ENCODE results near the gene CDK19. TPM values are rescaled to one million over a fixed set of nuclear protein-coding genes. Genes with fewer than 3 reads are reported as not detected.
"Not testable (repeated sequence)": the region's sequence is repeated elsewhere in the genome, so short reads cannot be mapped to it uniquely, and the experiment has no call there.

The CDK19 gene
- total RNA-seq, 2 experiments from 2014 or later, result 18.2 to 18.4 TPM

DNA sequence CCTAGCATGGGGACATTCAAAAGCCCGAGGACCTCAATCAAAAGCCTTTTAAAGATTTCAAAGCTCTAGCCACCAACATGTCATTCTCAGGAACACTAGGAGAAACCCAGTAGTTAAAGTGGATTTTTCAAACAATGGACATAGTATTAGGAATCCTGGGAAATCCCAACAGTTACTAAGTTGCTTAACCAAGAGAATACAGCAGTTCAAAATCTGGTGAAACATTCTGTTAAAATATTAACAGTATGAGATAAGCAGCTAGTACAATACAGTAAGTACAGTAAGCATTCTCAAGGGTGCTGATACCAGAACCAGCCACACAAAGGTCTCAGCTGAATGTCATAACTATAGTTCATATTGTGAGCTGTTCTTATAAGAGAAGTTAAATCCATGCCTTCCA is 68.6 kb downstream of the CDK19 start:
- ChIA-PET POLR2A (no interaction called here), CTCF (no interaction called here)
- H3K27ac Mint-ChIP-seq, result no peak overlapping the region
- H3K4me3 Mint-ChIP-seq, result no peak overlapping the region
- H3K36me3 Mint-ChIP-seq, result peaks cover 23% of the 10 kb centered on the region
- peaks cover 16% of the 10 kb centered on the region for H3K9me3 Mint-ChIP-seq
- H3K27me3 Mint-ChIP-seq, result no peaks in the 10 kb centered on the region
- H3K4me1 Mint-ChIP-seq (ENCODE audit: low read depth), result no peaks in the 10 kb centered on the region
- no peak for DNase-seq
- intact Hi-C loops (cut with micrococcal nuclease), result no loop called here

DNA sequence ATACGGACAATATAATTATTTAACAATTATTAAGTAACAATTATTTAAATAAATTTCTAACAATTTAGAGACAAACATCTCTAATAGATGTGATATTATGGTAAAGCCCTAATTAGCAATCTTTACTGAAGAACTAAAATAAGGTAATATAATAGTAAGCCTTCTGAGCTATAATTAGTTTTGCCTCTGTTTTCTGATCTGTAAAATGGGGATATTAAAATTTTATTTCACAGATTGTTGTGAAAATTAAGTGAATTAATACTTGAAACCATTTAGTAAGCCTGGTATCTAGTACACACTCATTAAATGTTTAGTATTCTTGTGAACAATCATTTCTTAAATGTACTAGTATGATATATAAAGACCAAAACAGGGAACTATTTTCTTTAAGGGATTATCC is 70.3 kb downstream of the CDK19 start:
- Mint-ChIP-seq H3K9me3 (peaks cover 26% of the 10 kb centered on the region), H3K27ac (no peak overlapping the region), H3K4me1 (ENCODE audit: low read depth) (no peaks in the 10 kb centered on the region), H3K4me3 (no peak overlapping the region), H3K36me3 (peaks cover 36% of the 10 kb centered on the region), H3K27me3 (no peaks in the 10 kb centered on the region)
- DNase-seq, result no peak
- intact Hi-C loops (cut with micrococcal nuclease), result no loop called here
- POLR2A ChIA-PET, result interaction anchor here (0.7 kb wide), 1 partner anchor 9 kb away, joined by 3 read pairs; no protein-coding TSS in a partner anchor
- CTCF ChIA-PET, result interaction anchor here (0.7 kb wide), 1 partner anchor 111 kb away, joined by 3 read pairs; no protein-coding TSS in a partner anchor

- DNase-seq; intact Hi-C loops (cut with micrococcal nuclease); H3K4me3 Mint-ChIP-seq; H3K27me3 Mint-ChIP-seq; H3K4me1 Mint-ChIP-seq (ENCODE audit: low read depth); H3K27ac Mint-ChIP-seq; CTCF ChIA-PET; POLR2A ChIA-PET: not testable (repeated sequence)
- peaks cover 26% of the 10 kb centered on the region for H3K9me3 Mint-ChIP-seq
- H3K36me3 Mint-ChIP-seq, result peaks cover 39% of the 10 kb centered on the region
Observed at GRCh38 chr6:110742552-110742951, 72.7 kb downstream of the CDK19 start.

- Mint-ChIP-seq H3K36me3 (peaks cover 39% of the 10 kb centered on the region), H3K27ac (no peak overlapping the region)
Observed at GRCh38 chr6:110741517-110741916, 73.8 kb downstream of the CDK19 start.

DNA sequence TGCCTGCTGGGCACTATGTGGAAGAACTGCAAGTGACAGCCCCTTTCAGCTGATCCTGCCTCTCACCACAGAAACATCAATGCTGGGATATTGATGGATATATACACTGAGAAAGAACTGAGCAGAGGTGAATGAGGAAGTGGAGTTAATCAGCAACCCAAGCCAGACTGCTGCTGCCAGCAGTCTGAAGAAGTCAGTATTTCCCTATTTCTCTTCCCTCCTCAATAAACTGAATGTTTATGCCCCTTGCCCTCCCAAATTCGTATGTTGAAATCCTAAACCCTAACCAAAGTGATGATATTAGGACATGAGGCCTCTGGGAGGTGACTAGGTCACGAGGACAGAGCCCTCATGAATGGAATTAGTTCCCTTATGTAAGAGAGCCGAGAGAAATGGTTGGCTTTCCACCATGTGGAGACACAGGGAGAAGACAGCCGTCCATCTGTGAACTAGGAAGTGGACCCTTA is 76.3 kb downstream of the CDK19 start:
- POLR2A ChIA-PET, result no interaction called here
- H3K27me3 Mint-ChIP-seq, result no peaks in the 10 kb centered on the region
- peaks cover 26% of the 10 kb centered on the region for H3K9me3 Mint-ChIP-seq
- no peak overlapping the region for H3K27ac Mint-ChIP-seq
- no peak overlapping the region for H3K4me3 Mint-ChIP-seq
- peaks cover 3% of the 10 kb centered on the region for H3K4me1 Mint-ChIP-seq (ENCODE audit: low read depth)
- no peak for DNase-seq
- intact Hi-C loops (cut with micrococcal nuclease), result no loop called here
- H3K36me3 Mint-ChIP-seq, result peaks cover 35% of the 10 kb centered on the region
- CTCF ChIA-PET, result no interaction called here

More at GRCh38 chr6:110741517-110741916, 73.8 kb downstream of the CDK19 start:
- ChIA-PET CTCF (no interaction called here), POLR2A (interaction anchor here (1.0 kb wide), 1 partner anchor 133 kb away, joined by 3 read pairs; the partner anchor contains the start of gene AMD1)
- H3K4me3 Mint-ChIP-seq, result no peak overlapping the region
- DNase-seq, result no peak
- intact Hi-C loops (cut with micrococcal nuclease), result no loop called here
- H3K4me1 Mint-ChIP-seq (ENCODE audit: low read depth), result peaks cover 3% of the 10 kb centered on the region
- peaks cover 26% of the 10 kb centered on the region for H3K9me3 Mint-ChIP-seq
- no peaks in the 10 kb centered on the region for H3K27me3 Mint-ChIP-seq

DNA sequence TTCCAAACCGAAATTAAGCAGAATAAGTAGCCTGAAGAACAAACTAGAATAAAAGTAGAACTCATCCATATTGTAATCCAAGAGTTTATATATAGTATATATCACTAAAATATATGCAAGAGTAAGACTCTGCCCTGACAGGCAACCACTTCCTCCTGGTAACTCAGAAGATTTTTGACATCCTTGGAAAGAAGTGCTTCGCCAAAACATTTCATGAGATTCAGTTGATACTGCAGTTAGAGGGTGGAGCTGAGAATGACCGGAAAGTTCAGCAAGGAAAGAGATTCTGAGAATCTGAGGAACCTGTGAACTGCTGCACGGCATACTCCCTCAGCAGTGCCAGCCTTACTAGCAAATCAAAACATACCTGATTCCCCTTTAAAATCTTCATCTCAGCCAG is 79.6 kb downstream of the CDK19 start:
- H3K36me3 Mint-ChIP-seq, result peaks cover 9% of the 10 kb centered on the region
- peaks cover 3% of the 10 kb centered on the region for H3K4me1 Mint-ChIP-seq (ENCODE audit: low read depth)
- H3K9me3 Mint-ChIP-seq, result peaks cover 3% of the 10 kb centered on the region
- no peaks in the 10 kb centered on the region for H3K27me3 Mint-ChIP-seq
- no peak for DNase-seq
- no peak overlapping the region for H3K27ac Mint-ChIP-seq
- H3K4me3 Mint-ChIP-seq, result no peak overlapping the region
- ChIA-PET CTCF (no interaction called here), POLR2A (no interaction called here)
- intact Hi-C loops (cut with micrococcal nuclease), result no loop called here

GRCh38 chr6:110731898-110732297 is 83.4 kb downstream of the CDK19 start:
- intact Hi-C loops (cut with micrococcal nuclease), result no loop called here
- ChIA-PET CTCF (interaction anchor here (1.0 to 1.9 kb wide), 2 partner anchors 50 to 217 kb away, joined by 3 to 4 read pairs; no protein-coding TSS in a partner anchor), POLR2A (no interaction called here)
- H3K4me3 Mint-ChIP-seq, result no peak overlapping the region
- H3K36me3 Mint-ChIP-seq, result peaks cover 2% of the 10 kb centered on the region
- no peaks in the 10 kb centered on the region for H3K27me3 Mint-ChIP-seq
- DNase-seq, result no peak
- no peak overlapping the region for H3K27ac Mint-ChIP-seq
- H3K9me3 Mint-ChIP-seq, result no peaks in the 10 kb centered on the region
- H3K4me1 Mint-ChIP-seq (ENCODE audit: low read depth), result no peaks in the 10 kb centered on the region

DNA sequence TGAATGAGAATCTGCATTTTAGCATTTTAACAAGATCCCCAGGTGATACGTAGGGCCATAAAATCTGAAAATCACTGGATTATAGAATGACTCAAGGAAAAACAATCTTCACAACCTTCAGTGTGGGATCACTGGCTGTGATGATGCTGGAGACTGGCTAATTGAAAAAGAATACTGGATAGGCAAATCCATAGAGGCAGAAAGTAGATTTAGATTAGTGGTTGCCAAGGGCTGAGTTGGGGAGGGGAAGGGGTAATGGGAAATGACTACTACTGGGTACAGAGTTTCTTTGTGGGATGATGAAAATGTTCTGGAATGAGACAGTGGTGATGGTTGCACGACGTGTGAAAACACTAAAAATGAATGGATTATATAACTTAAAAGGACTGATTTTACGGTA is 84.1 kb downstream of the CDK19 start:
- no peaks in the 10 kb centered on the region for H3K27me3 Mint-ChIP-seq
- no peaks in the 10 kb centered on the region for H3K4me1 Mint-ChIP-seq (ENCODE audit: low read depth)
- H3K27ac Mint-ChIP-seq, result no peak overlapping the region
- peaks cover 2% of the 10 kb centered on the region for H3K36me3 Mint-ChIP-seq
- intact Hi-C loops (cut with micrococcal nuclease), result no loop called here
- ChIA-PET CTCF (interaction anchor here (1.3 to 1.9 kb wide), 2 partner anchors 44 to 49 kb away, joined by 3 to 4 read pairs; no protein-coding TSS in a partner anchor), POLR2A (no interaction called here)
- no peak overlapping the region for H3K4me3 Mint-ChIP-seq
- no peaks in the 10 kb centered on the region for H3K9me3 Mint-ChIP-seq
- DNase-seq, result no peak

DNA sequence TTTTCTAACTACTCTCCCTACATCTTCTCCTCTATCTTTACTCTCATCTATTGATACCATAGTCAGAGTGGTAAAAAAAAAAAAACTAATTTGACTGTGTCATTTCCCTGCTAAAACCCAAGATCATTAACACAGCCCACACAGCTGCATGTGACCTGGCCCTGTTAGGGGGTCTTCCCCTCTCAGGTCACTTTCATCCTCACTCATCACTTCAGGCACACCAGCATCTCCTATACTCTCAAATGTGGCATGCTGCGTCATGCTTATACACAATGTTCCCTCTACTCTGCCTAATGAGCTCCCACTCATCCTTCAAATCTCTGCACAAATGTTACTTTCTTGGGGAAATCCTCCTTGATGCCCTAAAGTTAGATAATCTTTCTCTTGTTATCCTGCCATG is 86.8 kb downstream of the CDK19 start:
- H3K36me3 Mint-ChIP-seq, result no peaks in the 10 kb centered on the region
- H3K9me3 Mint-ChIP-seq, result no peaks in the 10 kb centered on the region
- no peaks in the 10 kb centered on the region for H3K27me3 Mint-ChIP-seq
- H3K27ac Mint-ChIP-seq, result no peak overlapping the region
- intact Hi-C loops (cut with micrococcal nuclease), result no loop called here
- POLR2A ChIA-PET, result no interaction called here
- CTCF ChIA-PET, result no interaction called here
- no peak for DNase-seq
- no peaks in the 10 kb centered on the region for H3K4me1 Mint-ChIP-seq (ENCODE audit: low read depth)
- H3K4me3 Mint-ChIP-seq, result no peak overlapping the region

DNA sequence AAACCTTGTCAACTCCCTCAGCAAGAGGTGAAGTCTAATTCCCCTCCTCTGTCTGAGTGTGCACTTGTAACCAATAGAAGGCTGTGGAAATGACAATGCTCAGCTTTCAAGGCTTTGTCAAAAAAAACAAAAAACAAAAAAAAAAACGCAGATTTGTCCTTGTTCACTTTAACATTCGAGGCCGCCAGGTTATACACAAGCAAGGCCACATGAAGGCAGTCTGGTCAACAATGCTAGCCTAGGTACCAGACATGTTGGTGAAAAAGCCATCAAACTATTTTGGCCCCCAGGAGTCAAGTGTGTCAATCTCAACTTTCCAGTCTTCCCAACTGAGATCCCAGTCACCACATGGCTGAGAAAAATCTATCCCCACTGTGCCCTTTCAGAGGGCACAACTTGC is 92.3 kb downstream of the CDK19 start:
- no peaks in the 10 kb centered on the region for H3K36me3 Mint-ChIP-seq
- no peaks in the 10 kb centered on the region for H3K9me3 Mint-ChIP-seq
- H3K4me3 Mint-ChIP-seq, result no peak overlapping the region
- no peaks in the 10 kb centered on the region for H3K4me1 Mint-ChIP-seq (ENCODE audit: low read depth)
- intact Hi-C loops (cut with micrococcal nuclease), result no loop called here
- H3K27me3 Mint-ChIP-seq, result no peaks in the 10 kb centered on the region
- ChIA-PET CTCF (no interaction called here), POLR2A (no interaction called here)
- DNase-seq, result no peak
- no peak overlapping the region for H3K27ac Mint-ChIP-seq

DNA sequence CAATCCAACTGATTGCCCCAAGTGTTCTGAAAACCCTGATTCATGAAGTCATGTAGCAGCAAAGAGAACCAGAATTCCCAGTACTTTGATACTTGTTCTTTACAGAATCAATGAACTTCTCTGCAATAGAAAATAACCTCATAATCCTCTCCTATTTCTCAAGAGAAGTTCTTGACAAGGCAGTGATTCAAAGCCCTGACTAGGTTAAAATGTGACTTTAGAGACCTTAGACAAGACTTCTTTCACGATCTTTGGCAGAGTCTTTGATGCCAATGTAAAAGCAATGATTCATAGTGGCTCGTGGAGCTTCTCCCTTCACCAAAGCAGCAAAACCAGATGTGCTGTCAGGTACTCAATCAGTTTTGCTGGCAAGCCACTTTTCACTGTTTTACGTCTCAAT is 95.2 kb downstream of the CDK19 start:
- H3K27ac Mint-ChIP-seq, result no peak overlapping the region
- no peaks in the 10 kb centered on the region for H3K27me3 Mint-ChIP-seq
- POLR2A ChIA-PET, result no interaction called here
- H3K4me1 Mint-ChIP-seq (ENCODE audit: low read depth), result no peaks in the 10 kb centered on the region
- no peak overlapping the region for H3K4me3 Mint-ChIP-seq
- intact Hi-C loops (cut with micrococcal nuclease), result no loop called here
- DNase-seq, result no peak
- no peaks in the 10 kb centered on the region for H3K36me3 Mint-ChIP-seq
- no peaks in the 10 kb centered on the region for H3K9me3 Mint-ChIP-seq
- CTCF ChIA-PET, result no interaction called here

DNA sequence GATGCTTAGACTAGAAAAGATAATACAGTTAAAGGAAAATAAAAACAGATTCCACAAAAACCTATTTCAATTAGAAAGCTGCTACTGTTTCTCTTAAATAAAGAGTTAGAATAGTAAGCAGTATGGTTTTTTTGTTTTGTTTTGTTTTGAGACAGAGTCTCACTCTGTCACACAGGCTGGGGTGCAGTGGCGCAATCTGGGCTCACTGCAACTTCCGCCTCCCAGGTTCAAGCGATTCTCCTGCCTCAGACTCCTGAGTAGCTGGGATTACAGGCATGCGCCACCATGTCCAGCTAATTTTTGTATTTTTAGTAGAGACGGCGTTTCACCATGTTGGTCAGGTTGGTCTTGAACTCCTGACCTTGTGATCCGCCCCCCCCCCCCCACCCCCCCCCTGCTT is 95.7 kb downstream of the CDK19 start:
- H3K9me3 Mint-ChIP-seq; POLR2A ChIA-PET; H3K27ac Mint-ChIP-seq; H3K4me3 Mint-ChIP-seq; H3K36me3 Mint-ChIP-seq; intact Hi-C loops (cut with micrococcal nuclease); DNase-seq; H3K27me3 Mint-ChIP-seq; H3K4me1 Mint-ChIP-seq (ENCODE audit: low read depth): not testable (repeated sequence)
- CTCF ChIA-PET, result interaction anchor here (0.9 kb wide), 1 partner anchor 37 kb away, joined by 4 read pairs; no protein-coding TSS in a partner anchor

DNA sequence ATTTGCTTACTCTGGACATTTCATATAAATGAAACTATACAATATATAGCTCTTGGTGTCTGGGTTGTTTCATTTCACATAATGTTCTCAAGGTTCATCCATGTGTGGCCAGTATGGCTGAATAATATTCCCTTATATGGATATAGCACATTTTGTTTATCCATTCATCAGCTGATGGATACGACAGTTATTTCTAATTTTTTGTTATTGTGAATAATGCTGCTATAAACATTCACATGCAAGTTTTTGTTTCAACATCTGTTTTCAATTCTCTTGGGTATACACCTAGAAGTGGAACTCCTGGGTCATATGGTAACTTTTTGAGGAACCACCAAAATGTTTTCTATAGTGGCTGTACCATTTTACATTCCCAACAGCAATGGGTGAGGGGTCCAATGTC is 101.1 kb downstream of the CDK19 start:
- ChIA-PET POLR2A (no interaction called here), CTCF (no interaction called here)
- Mint-ChIP-seq H3K4me3 (no peak overlapping the region), H3K27ac (no peak overlapping the region), H3K4me1 (ENCODE audit: low read depth) (no peaks in the 10 kb centered on the region), H3K9me3 (no peaks in the 10 kb centered on the region), H3K36me3 (no peaks in the 10 kb centered on the region), H3K27me3 (no peaks in the 10 kb centered on the region)
- intact Hi-C loops (cut with micrococcal nuclease), result no loop called here
- DNase-seq, result no peak

Measured in activated CD4-positive, alpha-beta memory T cell treated with anti-CD3 and anti-CD28 coated beads for 36 hours (primary cell).